Measurements from ENCODE around the gene WTAP.
"Not testable (repeated sequence)": the region's sequence is repeated elsewhere in the genome, so short reads cannot be mapped to it uniquely, and the experiment has no call there.

The WTAP gene

DNA sequence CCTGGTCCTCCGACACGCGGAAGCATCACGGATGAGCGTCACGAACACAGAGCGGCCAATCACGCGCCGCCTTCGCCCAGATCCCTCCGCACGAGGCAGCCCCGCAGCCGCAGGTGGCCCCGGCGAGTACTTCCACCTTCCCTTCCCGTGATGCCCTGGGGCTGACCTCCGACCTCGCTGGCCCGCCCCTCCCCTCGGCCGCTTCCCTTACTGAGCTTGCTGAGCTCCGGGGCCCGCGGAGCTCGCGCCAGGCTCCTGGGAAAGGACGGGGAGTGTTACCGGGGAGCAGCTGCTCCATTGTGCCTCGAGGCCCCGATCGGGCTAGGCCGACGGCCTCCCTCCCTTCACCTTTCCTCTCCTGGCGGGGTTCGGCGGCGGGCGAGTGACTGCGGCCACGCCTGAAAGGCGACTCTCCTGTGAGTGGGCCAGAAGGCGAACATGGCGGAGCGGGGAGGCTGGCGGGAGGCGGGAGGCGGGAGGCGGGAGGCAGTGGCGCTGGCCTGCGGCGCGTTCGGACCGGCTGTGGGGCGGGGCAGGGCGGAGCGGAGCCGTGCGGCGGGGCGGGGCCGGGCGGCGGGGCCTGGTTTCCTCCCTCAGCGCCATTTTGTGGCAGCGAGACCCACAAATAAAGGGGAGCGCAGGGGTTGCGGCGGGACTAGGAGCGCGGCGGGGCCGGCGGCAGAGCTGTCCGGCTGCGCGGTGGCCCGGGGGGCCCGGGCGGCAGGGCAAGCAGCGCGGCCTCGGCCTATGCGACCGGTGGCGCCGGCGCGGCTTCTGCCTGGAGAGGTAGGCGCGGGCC is at the start of gene WTAP:
WTAP (plus strand) TSS at position 589 of the 799 bp plus-strand sequence. CDS start 8,760 bp downstream, outside the sequence.
- DNase-seq (ENCODE audit: low spot score), result peak; percentile 97

DNA sequence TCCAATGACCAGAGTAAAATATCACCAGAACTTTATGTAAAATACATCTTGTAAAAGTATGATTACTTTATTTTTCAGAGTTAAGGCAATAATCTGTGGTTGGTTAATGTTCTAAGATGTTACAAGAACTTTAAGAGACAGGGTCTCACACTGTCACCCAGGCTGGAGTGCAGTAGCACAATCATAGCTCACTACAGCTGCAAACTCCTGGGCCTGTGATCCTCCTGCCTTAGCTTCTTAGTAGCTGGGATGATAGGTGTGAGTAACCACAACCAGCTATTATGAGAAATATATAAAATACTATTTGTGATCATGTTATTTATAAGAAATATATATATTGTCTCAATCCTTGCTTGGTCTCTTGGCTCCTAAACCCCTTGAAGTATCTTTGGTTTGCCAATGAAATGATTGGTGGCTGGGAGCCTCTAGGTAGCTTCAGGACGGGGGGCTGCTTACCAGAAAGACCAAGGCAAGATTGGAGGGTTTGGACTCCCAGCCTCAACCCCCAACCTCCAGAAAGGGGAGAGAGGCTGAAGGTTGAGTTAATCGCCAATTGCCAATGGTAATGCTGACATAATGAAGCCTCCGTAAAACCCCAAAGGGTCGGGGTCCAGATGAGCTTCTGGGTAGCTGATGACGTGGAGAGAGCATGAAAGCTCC is 49.7 kb upstream of the WTAP start:
- no peak for DNase-seq (ENCODE audit: low spot score)

DNA sequence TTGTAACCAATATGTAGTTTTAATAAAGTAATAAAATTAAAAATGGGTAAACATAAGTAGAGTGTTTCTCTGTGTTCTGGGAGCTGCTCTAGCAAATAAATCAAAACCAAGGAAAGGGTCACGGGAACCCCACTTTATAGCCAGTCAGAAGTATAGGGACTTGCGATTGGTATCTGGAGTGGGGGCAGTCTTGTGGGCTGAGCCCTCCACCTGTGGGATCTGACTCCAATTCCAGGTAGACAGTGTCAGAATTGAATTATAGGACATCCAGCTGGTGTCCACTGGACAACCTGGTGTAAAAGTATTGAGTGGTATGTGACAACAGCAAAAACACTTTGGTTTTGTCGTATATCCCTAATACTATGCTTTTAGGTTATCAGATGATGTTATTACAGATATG is 48.7 kb upstream of the WTAP start:
- DNase-seq (ENCODE audit: low spot score), result no peak

DNA sequence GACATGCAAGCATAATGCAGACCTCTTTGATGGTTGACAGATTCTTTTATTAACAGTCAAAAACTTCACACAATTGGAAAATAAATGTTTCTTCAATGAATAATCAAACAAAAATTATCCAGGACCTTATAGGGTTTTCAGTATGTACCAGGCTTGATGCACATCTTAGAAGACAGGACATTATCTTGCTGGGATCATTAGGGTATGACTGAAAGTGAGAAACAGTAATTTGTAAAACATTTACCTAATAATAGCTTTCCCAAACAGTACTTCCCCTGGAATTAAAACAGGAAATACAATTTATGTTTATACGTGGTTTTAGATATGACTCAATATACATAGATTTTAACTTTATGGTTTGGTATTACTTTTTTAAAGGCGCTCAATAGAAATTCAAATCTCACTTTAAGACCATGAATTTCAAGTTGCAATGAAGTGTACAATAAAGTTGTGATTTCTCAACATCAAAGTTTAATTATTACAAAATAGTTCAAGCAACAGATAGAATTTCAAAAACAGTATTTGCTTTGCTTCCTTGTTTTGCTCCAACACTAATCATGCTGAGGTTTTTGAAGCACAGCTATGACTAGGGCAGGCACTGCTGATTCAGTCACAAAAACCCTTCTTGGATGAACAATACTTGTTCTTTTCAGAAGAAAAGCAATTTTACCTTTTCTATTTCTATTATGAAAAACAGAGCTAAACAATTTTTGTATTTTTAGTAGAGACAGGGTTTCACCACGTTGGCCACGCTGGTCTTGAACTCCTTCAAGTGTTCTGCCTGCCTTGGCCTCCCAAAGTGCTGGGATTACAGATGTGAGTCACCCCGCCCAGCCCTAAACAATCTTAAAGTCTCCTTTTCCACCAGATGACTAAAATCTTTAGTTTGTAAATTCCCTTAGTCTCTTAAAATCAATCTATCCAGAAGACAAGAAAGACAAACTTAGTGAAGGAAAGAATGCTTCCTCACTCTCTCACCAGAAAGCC is 47.9 kb upstream of the WTAP start:
- DNase-seq (ENCODE audit: low spot score), result no peak

DNA sequence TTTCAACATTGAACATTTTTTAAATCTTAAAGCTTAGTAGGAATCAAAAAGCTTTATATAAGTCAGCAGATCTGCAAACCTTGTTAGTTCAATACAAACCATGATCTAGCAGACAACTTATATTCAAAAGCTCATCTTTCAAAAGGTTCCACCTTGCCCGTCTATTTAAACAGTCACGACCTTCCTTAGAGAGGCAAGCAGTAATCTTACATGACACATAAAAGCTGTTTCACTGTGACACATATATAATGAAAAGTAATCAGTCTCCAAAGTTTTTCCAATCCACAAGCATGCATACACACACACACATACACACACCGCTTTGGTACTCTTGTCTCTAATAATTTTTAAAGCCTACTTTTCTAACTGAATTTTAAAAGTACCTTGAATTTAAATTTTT is 47.2 kb upstream of the WTAP start:
- no peak for DNase-seq (ENCODE audit: low spot score)

DNA sequence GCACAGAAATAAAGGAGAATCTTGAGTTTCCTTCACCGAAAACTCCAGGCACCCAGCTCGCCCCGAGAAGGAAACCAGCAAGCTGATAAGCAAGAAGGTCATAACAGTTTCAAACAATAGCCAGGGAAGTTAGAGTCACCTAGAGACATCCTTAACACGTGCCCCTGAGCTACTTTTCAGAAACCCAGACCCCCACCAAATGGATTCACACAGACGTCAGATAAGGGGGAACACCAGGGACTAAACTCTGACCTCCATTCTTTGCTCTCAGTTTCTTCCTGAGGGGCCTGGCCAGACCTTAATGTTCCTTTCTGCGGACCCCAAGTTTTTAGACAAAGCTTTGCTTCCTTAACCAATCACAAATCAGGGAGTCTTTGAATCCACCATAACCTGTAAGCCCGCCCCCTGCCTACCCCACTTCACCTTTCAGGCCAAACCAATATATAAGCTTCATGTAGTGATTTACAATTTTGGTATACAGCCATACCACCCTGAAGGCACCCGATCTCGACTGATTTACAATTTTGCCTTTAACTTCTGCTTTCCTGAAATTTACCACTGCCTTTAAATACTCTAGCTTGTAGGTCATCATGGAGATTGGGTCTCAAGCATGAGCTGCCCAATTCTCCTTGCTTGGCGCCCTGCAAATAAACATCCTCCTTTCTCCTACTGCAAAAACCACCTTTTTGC is 46.0 kb upstream of the WTAP start:
- DNase-seq (ENCODE audit: low spot score), result no peak

DNA sequence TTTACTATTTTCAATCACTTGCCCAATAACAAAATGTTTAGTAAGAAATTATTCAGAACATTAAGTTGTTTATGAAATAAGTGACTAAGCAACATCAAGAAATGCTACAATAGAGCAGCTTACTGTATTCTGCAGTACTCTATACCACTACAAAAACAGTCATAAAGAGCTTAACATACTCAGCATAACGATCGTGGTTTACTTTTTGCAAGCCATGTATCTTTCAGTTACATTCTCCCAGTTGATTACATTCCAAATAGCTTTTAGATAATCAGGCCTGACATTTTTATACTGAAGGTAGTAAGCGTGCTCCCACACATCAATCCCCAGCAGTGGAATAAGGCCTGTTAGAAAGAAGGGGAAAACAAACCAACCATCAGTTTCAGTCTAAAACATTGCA is 45.0 kb upstream of the WTAP start:
- no peak for DNase-seq (ENCODE audit: low spot score)

DNA sequence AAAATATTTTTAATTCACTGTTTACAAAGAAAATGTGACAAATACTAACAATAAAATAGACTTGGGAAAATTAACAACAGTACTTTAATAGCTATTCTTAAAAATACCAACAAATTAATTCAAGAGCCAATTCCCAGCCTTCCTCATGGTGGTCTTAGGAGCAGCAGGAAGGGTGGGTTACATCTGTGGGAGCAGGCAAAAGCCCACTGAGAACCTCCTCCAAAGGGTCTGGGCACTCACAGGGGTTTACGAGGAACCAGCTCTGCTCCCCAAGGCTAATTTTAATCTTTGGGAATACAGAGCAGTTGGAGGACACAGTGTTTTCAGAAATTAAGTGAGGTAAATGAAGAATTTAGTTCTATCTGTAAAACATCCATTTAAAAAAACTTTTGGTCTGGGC is 44.5 kb upstream of the WTAP start:
- DNase-seq (ENCODE audit: low spot score), result no peak

DNA sequence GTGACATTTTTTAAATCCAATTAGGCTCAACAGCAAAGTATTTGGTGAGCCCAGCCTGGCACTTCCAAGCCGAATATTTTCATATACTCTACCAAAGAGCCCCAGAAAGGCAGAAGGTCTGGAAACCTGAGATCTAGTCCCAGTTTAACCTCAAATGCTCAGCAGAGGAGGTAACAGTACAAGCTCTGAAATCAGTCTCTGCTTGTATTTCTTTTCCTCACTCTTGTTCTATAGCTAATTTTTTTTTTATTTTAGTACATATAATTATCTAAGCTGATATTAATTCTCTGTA is 43.3 kb upstream of the WTAP start:
- DNase-seq (ENCODE audit: low spot score), result no peak

DNA sequence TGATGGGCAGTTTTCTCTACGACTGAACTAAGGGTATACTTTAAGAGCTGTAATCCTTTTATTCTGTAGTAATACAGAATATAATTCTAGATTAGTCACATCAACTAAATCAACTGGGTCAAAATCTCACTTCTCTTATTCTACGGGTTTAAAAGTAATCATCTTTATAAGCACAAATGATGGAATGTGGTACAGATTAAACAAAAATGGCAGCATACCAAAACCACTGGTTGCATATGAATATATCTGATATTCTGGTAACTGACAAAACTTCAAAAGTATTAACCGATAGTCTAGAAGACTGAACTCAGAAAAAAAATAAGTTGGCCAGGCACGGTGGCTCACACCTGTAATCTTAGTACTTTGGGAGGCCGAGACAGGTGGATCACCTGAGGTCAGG is 41.3 kb upstream of the WTAP start:
- no peak for DNase-seq (ENCODE audit: low spot score)

DNA sequence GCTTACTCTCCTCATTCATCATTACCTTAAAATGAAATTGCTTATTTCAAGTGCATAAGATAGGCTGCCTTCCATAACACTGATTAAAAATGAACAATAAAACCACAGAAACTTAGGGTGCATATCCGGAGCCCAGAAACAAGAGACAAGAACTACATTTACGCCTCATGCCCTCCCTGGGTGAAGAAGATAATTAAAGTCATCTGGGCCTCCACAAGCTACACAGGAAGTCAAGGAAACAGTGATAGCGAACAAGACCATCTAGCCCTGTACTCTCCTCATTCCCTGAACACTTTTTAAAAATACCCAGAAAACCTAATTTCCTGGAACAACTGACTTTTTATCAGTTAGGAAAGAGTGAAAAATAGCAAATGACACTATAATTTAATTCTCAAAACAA is 40.6 kb upstream of the WTAP start:
- no peak for DNase-seq (ENCODE audit: low spot score)

DNA sequence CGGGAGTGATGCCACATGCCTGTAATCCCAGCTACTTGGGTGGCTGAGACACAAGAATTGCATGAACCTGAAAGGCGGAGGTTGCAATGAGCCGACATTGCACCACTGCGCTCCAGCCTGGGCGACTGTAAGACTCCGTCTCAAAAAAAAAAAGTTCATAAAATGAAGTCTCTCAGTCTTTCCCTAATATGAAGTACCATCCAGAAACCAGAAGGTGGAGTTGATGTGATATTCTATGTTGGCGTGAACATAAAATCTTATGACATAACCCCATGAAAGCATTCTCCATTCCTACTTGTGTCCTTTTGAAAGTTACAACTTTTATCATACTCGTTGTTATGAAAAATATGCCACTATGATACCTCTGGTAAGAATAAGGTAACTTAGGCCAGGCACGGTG is 40.0 kb upstream of the WTAP start:
- DNase-seq (ENCODE audit: low spot score), result no peak

DNA sequence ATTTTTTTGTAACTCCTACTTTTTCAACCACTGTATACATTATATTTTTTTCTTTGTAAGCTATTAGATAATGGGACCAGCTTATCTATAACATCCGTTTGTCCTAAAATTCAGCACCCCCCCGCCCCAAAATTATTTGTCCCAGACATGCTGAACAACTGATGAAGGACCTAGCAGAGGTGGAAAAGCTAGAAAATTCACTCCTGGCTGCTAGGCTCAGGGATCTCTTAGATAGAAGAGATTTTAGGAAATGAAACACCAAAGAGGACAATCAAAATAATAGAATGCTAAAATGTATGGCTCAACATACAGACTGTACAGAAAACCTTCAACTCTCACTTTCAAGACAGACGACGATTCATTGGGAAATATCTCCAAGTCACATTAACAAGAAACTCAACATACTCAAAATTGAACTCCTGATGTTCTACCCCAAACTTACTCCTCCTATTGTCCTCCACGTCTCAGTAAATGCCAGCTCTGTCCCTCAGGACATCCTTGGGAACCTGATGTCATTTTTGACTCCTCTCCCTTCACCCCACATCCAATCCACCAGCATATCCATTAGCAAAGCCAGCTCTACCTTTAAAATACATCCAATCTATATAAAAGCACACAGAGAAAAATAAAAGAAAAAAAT is 38.9 kb upstream of the WTAP start:
- no peak for DNase-seq (ENCODE audit: low spot score)

DNA sequence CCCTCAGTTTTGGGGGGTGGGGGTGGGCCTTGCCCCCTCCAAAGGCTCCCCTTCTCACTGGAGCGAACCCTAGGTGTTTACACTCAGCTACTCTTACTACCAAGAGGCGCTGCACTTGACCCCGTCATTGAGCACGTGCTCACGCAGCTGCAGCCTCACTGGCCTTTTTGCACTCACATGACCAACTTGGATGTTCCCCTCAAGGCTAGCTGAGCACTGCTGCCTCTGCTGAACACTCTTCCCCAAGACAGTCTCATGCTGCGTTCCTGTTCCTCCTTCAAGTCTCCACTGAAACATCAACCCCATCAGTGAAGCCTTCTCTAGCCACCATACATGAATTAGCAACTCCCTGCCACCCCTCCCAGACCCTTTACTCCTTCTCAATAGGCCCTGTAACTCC is 38.3 kb upstream of the WTAP start:
- no peak for DNase-seq (ENCODE audit: low spot score)

DNA sequence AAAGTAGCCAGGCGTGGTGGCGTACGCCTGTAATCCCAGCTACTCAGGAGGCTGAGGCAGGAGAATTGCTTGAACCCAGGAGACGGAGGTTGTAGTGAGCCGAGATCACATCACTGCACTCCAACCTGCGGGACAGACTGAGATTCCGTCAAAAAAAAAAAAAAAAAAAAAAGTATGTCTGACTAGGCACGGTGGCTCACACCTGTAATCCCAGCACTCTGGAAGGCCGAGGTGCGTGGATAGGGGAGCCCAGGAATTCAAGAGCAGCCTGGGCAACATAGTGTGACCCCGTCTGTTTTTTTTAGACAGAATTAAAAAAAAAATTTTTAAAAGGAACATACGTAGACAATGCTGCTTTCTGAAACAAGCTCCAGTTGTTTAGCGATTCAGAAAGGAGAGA is 37.2 kb upstream of the WTAP start:
- DNase-seq (ENCODE audit: low spot score), result not testable (repeated sequence)

DNA sequence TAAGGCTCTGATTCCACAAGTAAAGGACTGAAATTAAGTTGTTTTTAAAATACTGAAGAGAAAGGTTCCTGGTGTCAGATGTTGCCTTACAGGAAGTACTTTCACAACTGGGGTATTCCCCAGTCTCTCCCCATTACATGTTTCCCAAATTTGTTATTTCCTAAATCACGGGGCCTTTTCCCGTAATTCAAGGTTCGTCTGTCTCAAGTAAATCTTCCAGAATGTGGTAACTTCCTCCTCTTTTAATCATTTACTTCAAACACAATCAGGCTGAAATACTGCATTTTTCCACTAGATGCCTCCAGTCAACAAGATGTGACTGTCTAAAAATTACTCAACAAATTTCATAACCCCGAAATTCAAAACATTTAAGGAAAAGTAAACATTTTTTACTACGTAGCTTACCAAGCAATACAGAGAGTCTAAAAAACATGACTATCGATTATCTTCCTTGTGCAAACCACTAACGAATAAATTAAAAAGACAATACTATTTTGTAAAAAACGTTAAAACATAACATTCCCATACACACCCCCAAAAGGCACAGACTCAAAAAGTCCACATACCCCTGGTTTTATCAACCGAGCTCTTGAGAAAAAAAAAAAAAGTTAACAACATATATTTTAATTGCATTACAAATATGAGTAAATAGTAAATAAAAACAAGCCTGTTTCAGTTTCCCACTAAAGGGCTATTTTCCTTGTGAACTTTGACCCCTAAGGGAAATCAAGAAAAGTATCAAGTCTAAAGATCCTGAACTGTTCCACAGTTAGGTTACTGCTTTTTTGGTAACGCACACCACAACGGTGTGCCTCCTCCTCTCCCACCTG is 36.0 kb upstream of the WTAP start:
- DNase-seq (ENCODE audit: low spot score), result peak; percentile 72

DNA sequence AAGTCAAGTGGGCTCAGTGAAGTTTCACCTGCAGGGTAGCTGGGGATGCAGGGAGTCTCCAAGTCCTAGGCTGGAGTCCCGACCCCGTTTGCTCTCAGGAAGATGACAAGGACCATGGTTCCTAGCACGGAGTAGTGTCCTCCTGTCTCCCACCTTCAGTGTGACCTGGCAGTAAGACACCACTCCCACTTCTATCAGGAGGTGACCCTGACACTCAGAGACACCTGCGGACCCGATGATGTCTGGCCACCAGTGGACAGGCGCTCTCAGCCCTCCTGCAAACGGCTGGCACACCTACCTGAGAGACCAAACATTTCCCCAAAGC is 35.4 kb upstream of the WTAP start:
- DNase-seq (ENCODE audit: low spot score), result no peak

DNA sequence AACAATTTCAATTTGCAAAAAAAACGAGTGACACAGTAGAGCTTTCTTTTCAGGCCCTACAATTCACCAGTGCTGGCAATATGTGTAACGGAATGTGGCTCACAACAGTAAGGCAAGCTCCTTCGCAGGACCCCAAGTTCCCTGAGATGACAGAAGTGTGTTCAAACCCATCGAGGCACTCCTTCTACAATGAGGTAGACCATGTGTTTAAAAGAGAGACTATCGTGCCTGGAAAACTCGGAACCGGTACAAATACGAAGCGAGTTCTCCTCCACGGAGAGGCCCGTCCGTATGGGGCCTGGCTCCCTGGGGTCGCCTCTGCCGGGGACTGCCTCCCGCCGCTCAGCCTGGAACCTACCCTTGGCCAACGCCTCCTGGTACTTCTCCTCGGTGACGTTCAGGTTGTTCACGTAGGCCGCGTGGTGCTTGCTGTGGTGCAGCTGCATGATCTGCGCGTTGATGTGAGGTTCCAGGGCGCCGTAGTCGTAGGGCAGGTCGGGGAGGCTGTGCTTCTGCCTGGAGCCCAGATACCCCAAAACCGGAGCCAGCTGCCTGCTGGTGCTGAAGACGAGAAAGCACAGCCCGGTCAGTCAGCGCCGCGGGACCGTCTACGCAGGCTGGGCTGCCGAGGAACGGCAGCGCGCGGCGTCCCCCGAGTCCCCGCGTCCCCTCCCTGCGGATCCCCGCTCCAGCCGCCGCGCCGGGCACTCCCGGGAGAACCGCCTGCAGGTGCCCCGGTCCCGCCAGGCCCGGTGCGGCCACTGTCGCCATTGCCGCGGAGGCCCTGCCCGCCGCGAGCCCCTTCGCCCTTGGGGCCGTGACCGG is 34.8 kb upstream of the WTAP start:
- DNase-seq (ENCODE audit: low spot score), result peak; percentile 58

DNA sequence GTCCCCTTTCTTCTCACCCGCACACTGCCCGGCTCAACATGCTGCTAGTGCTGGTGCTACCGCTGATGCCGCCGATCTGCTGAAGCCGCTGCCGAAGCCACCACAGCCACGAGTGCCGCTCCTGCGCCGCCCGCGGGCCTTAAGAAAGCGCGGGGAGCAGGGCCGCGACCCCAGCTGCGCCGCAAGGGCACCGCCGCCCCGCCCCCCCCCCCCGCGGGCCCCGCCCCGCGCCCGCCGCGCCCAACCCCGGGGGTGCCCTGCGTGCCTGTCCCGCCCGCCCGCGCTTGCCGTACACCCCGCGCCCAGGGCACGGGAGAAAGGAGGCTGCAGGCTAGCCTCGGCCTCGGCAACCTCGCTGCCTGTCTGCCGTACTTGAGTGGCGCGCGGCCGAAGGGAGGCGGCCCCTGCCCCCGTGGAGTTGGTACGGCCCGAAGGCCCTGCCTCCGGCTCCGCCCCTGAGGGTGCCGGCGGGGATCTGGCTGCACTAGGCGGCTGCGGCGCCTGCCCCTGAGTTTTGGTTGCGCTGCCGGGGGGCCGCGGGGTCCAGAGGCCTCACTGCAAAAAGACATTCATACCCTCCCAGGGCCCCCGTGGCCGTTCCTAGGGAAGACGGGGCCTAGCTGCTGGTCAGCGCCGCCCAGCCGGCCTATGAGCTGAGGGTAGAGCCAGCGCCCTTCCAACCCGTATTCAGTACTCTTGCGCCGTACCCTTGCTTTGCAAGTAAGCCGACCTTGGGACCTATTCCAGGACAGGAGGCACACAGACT is 34.0 kb upstream of the WTAP start, which contains the start of gene SOD2:
SOD2 (minus strand) TSS at position 114 of the 766 bp plus-strand sequence; CDS start at position 40, 74 bp downstream.
- DNase-seq (ENCODE audit: low spot score), result peak; percentile 81

Measured in CD4-positive, alpha-beta T cell treated with Interleukin-2 at 100 ng/mL for 4 hours (primary cell).